Measurements from ENCODE around the gene YBX3. TPM values are rescaled to one million over a fixed set of nuclear protein-coding genes. Genes with fewer than 3 reads are reported as not detected.

The YBX3 gene
- total and polyA plus RNA-seq, 8 donors = 241 to 444 (median 338) TPM

DNA sequence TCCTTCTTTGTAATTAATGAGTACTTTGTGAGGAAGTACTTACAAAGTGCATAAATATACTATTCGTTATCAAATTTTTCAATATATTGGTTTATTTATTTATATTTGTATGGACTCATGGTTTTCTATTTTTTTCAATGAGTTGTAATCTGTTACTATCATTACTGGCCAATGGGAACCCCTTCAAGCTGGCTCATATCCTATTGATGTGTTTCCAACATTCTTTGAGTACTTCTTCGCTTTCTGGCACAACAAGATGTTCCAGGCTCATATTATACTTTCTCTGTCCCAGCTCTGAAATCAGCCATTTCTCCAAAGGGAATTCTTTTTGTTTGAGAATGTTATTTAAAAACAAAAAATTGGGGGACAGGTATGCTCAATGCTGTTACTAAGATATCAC lies 17.5 kb downstream of the YBX3 start:
- peaks cover 6 to 86% (median 42%) of the 10 kb centered on the region in 3 donors for H3K36me3 ChIP-seq
- ATAC-seq (peak in 1 of 4 donors; percentile 39), DNase-seq (no peak), FAIRE-seq (no peak)
- no peak overlapping the region for H3K4me3 ChIP-seq
- WGBS, 2 donors = 39 to 41% methylated on average over 2 of the region's 2 CpGs
- H3K4me1 ChIP-seq = no peaks in the 10 kb centered on the region
- H3K9me3 ChIP-seq = no peaks in the 10 kb centered on the region
- H3K27me3 ChIP-seq = no peaks in the 10 kb centered on the region
- no peak overlapping the region for H3K27ac ChIP-seq
- intact Hi-C loops (cut with DNase I) = no loop called here
- TF ChIP-seq CTCF (IDR thresholded peaks at IDR 0.05) = no peak

GRCh38 chr12:10701843-10702242 lies 21.3 kb downstream of the YBX3 start:
- intact Hi-C loops (cut with DNase I) = no loop called here
- DNase-seq (peak in 1 of 6 donors; percentile 15), ATAC-seq (no peak), FAIRE-seq (no peak)
- Histone ChIP-seq H3K4me3 (no peak overlapping the region), H3K4me1 (no peaks in the 10 kb centered on the region), H3K9me3 (no peaks in the 10 kb centered on the region), H3K27ac (no peak overlapping the region), H3K27me3 (no peaks in the 10 kb centered on the region), H3K36me3 (peaks cover 6 to 79% (median 50%) of the 10 kb centered on the region in 3 donors)
- no peak for TF ChIP-seq CTCF (IDR thresholded peaks at IDR 0.05)
- 90% methylated on average over 14 of the region's 14 CpGs for WGBS, 2 donors

GRCh38 chr12:10701131-10701681 lies 21.9 kb downstream of the YBX3 start:
- no peaks in the 10 kb centered on the region for H3K9me3 ChIP-seq
- no peak for TF ChIP-seq CTCF (IDR thresholded peaks at IDR 0.05)

DNA sequence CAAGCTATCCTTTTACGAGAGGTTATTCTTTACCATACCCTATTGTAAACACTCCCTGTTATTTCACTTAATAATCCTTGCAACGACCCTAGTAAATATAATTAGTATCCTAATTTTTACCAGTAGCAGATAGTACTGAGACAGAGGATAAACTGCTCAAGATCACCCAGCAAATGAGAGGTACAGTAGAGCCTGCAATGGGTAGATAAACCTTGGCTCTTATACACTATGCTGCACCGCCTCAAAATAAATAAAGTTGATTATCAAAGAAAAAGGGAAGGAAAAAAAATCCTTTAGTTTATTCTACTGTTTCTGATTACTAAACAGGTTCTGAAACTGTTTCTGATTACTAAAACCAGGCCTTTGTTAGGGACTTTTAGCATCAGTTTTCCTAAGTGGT lies 22.5 kb downstream of the YBX3 start:
- H3K27ac ChIP-seq = no peak overlapping the region
- intact Hi-C loops (cut with DNase I) = no loop called here
- ATAC-seq (no peak), DNase-seq (no peak), FAIRE-seq (no peak)
- H3K27me3 ChIP-seq = no peaks in the 10 kb centered on the region
- H3K4me1 ChIP-seq = no peaks in the 10 kb centered on the region
- H3K36me3 ChIP-seq = peaks cover 6 to 67% (median 41%) of the 10 kb centered on the region in 3 donors
- 67 to 68% methylated on average over 3 of the region's 3 CpGs for WGBS, 2 donors
- no peak overlapping the region for H3K4me3 ChIP-seq
- no peaks in the 10 kb centered on the region for H3K9me3 ChIP-seq
- no peak for TF ChIP-seq CTCF (IDR thresholded peaks at IDR 0.05)

More at GRCh38 chr12:10701131-10701681, 21.9 kb downstream of the YBX3 start:
- Histone ChIP-seq H3K4me3 (no peak overlapping the region), H3K27ac (no peak overlapping the region), H3K4me1 (no peaks in the 10 kb centered on the region), H3K27me3 (no peaks in the 10 kb centered on the region), H3K36me3 (peaks cover 6 to 73% (median 43%) of the 10 kb centered on the region in 3 donors)
- ATAC-seq (peak in 2 of 4 donors; percentile 21 to 31), FAIRE-seq (no peak), DNase-seq (no peak)
- intact Hi-C loops (cut with DNase I) = no loop called here
- WGBS, 2 donors = 51 to 67% methylated on average over 3 of the region's 3 CpGs

- FAIRE-seq (no peak), ATAC-seq (no peak), DNase-seq (no peak)
- intact Hi-C loops (cut with DNase I) = no loop called here
- no peaks in the 10 kb centered on the region for H3K9me3 ChIP-seq
- 95 to 100% methylated on average over 1 of the region's 1 CpG for WGBS, 2 donors
- no peak for TF ChIP-seq CTCF (IDR thresholded peaks at IDR 0.05)
- H3K27ac ChIP-seq = no peak overlapping the region
- no peaks in the 10 kb centered on the region for H3K27me3 ChIP-seq
- H3K4me3 ChIP-seq = no peak overlapping the region
- peaks cover under 1 to 44% (median 27%) of the 10 kb centered on the region in 3 donors for H3K36me3 ChIP-seq
- H3K4me1 ChIP-seq = no peaks in the 10 kb centered on the region
Measured at GRCh38 chr12:10697862-10698261, 25.3 kb downstream of the YBX3 start.

Measured in pancreas (tissue), 10 donors.